Raji (cell line): ENCODE results near the gene SCN2A.

Experiments
- POLR2A ChIP-seq: IDR thresholded peaks from 2 replicates; pipeline ENCODE4 v1.6.1; 2011; ENCODE audit warnings: low read depth, low read length, control low read depth; ENCODE audit not compliant: insufficient read depth

The SCN2A gene

GRCh38 chr2:165287094-165287778 is 48.0 kb downstream of the SCN2A start:
- no peak for TF ChIP-seq POLR2A

GRCh38 chr2:165289069-165289468 is 49.9 kb downstream of the SCN2A start:
- no peak for TF ChIP-seq POLR2A

GRCh38 chr2:165293440-165294420 is 54.5 kb downstream of the SCN2A start:
- TF ChIP-seq POLR2A, result no peak

- TF ChIP-seq POLR2A, result no peak
Observed at GRCh38 chr2:165294912-165295311, 55.7 kb downstream of the SCN2A start.

GRCh38 chr2:165295643-165296042 is 56.4 kb downstream of the SCN2A start:
- no peak for TF ChIP-seq POLR2A

GRCh38 chr2:165305391-165306096 is 66.3 kb downstream of the SCN2A start:
- TF ChIP-seq POLR2A, result no peak

GRCh38 chr2:165307317-165307716 is 68.1 kb downstream of the SCN2A start:
- TF ChIP-seq POLR2A, result no peak

- no peak for TF ChIP-seq POLR2A
Observed at GRCh38 chr2:165311949-165312348, 72.7 kb downstream of the SCN2A start.

GRCh38 chr2:165312999-165313398 is 73.8 kb downstream of the SCN2A start:
- no peak for TF ChIP-seq POLR2A

GRCh38 chr2:165313509-165313908 is 74.3 kb downstream of the SCN2A start:
- TF ChIP-seq POLR2A, result no peak

- no peak for TF ChIP-seq POLR2A
Observed at GRCh38 chr2:165328272-165328671, 89.1 kb downstream of the SCN2A start.

- no peak for TF ChIP-seq POLR2A
Observed at GRCh38 chr2:165348441-165348840, 109.2 kb downstream of the SCN2A start.

GRCh38 chr2:165349181-165349580 is 110.0 kb downstream of the SCN2A start:
- TF ChIP-seq POLR2A, result no peak

- no peak for TF ChIP-seq POLR2A
Observed at GRCh38 chr2:165357758-165358157, 118.5 kb downstream of the SCN2A start.

- no peak for TF ChIP-seq POLR2A
Observed at GRCh38 chr2:165361514-165361913, 122.3 kb downstream of the SCN2A start.

GRCh38 chr2:165369131-165369897 is 130.1 kb downstream of the SCN2A start:
- no peak for TF ChIP-seq POLR2A
